ENCODE results near the gene MACROD1.

Gene MACROD1

GRCh38 chr11:64165842-64166635 is at the start of gene MACROD1:
Gene MACROD1 (minus strand): TSS chr11:64166113. CDS start chr11:64165994, 119 bp downstream.
- peak; percentile 96 for DNase-seq (ENCODE audit: low read depth)
- peak within 1 kb of the TSS; percentile 72 for H3K4me3 ChIP-seq (ENCODE audit: low read depth, low read length)
- peak; percentile 68 for TF ChIP-seq POLR2A (IDR thresholded peaks at IDR 0.05; ENCODE audit: extremely low read depth, insufficient read length)
- TF ChIP-seq MYC (IDR thresholded peaks at IDR 0.05; ENCODE audit: low read depth, low read length): peak; percentile 93
- peak; percentile 95 for TF ChIP-seq MAX (IDR thresholded peaks at IDR 0.05; ENCODE audit: low read depth, low read length)
- TF ChIP-seq CTCF (IDR thresholded peaks at IDR 0.05; ENCODE audit: low read depth, low read length): no peak

GRCh38 chr11:64211181-64211872 is 45.4 kb upstream of the MACROD1 start:
- no peak overlapping the region for H3K4me3 ChIP-seq (ENCODE audit: low read depth, low read length)
- no peak for DNase-seq (ENCODE audit: low read depth)
- TF ChIP-seq MYC (IDR thresholded peaks at IDR 0.05; ENCODE audit: low read depth, low read length) (no peak), CTCF (IDR thresholded peaks at IDR 0.05; ENCODE audit: low read depth, low read length) (no peak), MAX (IDR thresholded peaks at IDR 0.05; ENCODE audit: low read depth, low read length) (no peak), POLR2A (IDR thresholded peaks at IDR 0.05; ENCODE audit: extremely low read depth, insufficient read length) (no peak)

- TF ChIP-seq MYC (IDR thresholded peaks at IDR 0.05; ENCODE audit: low read depth, low read length) (no peak), POLR2A (IDR thresholded peaks at IDR 0.05; ENCODE audit: extremely low read depth, insufficient read length) (no peak), MAX (IDR thresholded peaks at IDR 0.05; ENCODE audit: low read depth, low read length) (no peak), CTCF (IDR thresholded peaks at IDR 0.05; ENCODE audit: low read depth, low read length) (no peak)
- DNase-seq (ENCODE audit: low read depth): no peak
Observed at GRCh38 chr11:64210301-64211020, 44.5 kb upstream of the MACROD1 start.

GRCh38 chr11:64209563-64209843 is 43.6 kb upstream of the MACROD1 start:
- H3K4me3 ChIP-seq (ENCODE audit: low read depth, low read length): no peak overlapping the region
- DNase-seq (ENCODE audit: low read depth): no peak
- no peak for TF ChIP-seq MAX (IDR thresholded peaks at IDR 0.05; ENCODE audit: low read depth, low read length)
- TF ChIP-seq POLR2A (IDR thresholded peaks at IDR 0.05; ENCODE audit: extremely low read depth, insufficient read length): no peak
- TF ChIP-seq MYC (IDR thresholded peaks at IDR 0.05; ENCODE audit: low read depth, low read length): no peak
- TF ChIP-seq CTCF (IDR thresholded peaks at IDR 0.05; ENCODE audit: low read depth, low read length): no peak

More at GRCh38 chr11:64210301-64211020, 44.5 kb upstream of the MACROD1 start:
- H3K4me3 ChIP-seq (ENCODE audit: low read depth, low read length): no peak overlapping the region

- TF ChIP-seq CTCF (IDR thresholded peaks at IDR 0.05; ENCODE audit: low read depth, low read length): no peak
- TF ChIP-seq POLR2A (IDR thresholded peaks at IDR 0.05; ENCODE audit: extremely low read depth, insufficient read length): no peak
- no peak for TF ChIP-seq MYC (IDR thresholded peaks at IDR 0.05; ENCODE audit: low read depth, low read length)
- TF ChIP-seq MAX (IDR thresholded peaks at IDR 0.05; ENCODE audit: low read depth, low read length): no peak
- DNase-seq (ENCODE audit: low read depth): no peak
- no peak overlapping the region for H3K4me3 ChIP-seq (ENCODE audit: low read depth, low read length)
Observed at GRCh38 chr11:64208796-64209562, 43.1 kb upstream of the MACROD1 start.
